HUES64 (cell line): ENCODE results near the gene TRMT61A.

ENCODE experiments used
- H3K27ac ChIP-seq: 2 replicates; pipeline ENCODE4 v1.7.0; 2013; ENCODE audit warnings: low read depth, low read length, inconsistent platforms
- H3K27me3 ChIP-seq: 2 replicates; pipeline ENCODE4 v1.6.1; 2013; ENCODE audit warnings: mild to moderate bottlenecking, low read length; ENCODE audit not compliant: insufficient read depth
- H3K36me3 ChIP-seq: 2 replicates; pipeline ENCODE4 v1.6.1; 2013; ENCODE audit warnings: mild to moderate bottlenecking, low read length; ENCODE audit not compliant: insufficient read depth
- H3K4me1 ChIP-seq: 2 replicates; pipeline ENCODE4 v1.6.1; 2013; ENCODE audit warnings: mild to moderate bottlenecking, low read length, moderate library complexity; ENCODE audit not compliant: insufficient read depth
- H3K4me3 ChIP-seq: 2 replicates; pipeline ENCODE4 v1.5.1; 2013; ENCODE audit warnings: mild to moderate bottlenecking, low read length, moderate library complexity
- H3K9ac ChIP-seq: 2 replicates; pipeline ENCODE4 v1.6.1; 2013; ENCODE audit warnings: mild to moderate bottlenecking, low read depth, low read length
- H3K9me3 ChIP-seq: 2 replicates; pipeline ENCODE4 v1.6.1; 2013; ENCODE audit warnings: low read depth, low read length; ENCODE audit not compliant: insufficient read depth
- WGBS: fragments of 150-250, 120-280 bp; methylation state at CpG from one replicate; pipeline ENCODE4 v1.1.7; 2013; ENCODE audit warnings: missing lambda C conversion rate; 5-methylcytosine and 5-hydroxymethylcytosine counted together

TRMT61A gene

GRCh38 chr14:103532216-103533136, 3.5 kb downstream of the TRMT61A start:
- H3K27ac ChIP-seq, result no peak overlapping the region
- H3K36me3 ChIP-seq, result peaks cover 22% of the 10 kb centered on the region; the same call in 1 of the 2 replicates
- H3K4me1 ChIP-seq, result peaks cover 2% of the 10 kb centered on the region; the same call in 1 of the 2 replicates
- no peaks in the 10 kb centered on the region for H3K27me3 ChIP-seq
- no peak overlapping the region for H3K4me3 ChIP-seq
- H3K9ac ChIP-seq, result no peak overlapping the region
- WGBS, result 95% methylated on average over 32 of the region's 32 CpGs
- no peaks in the 10 kb centered on the region for H3K9me3 ChIP-seq

GRCh38 chr14:103533137-103533998, 4.4 kb downstream of the TRMT61A start:
- Histone ChIP-seq H3K4me3 (no peak overlapping the region), H3K9me3 (no peaks in the 10 kb centered on the region), H3K27me3 (no peaks in the 10 kb centered on the region), H3K4me1 (peaks cover 2% of the 10 kb centered on the region; the same call in 1 of the 2 replicates), H3K27ac (no peak overlapping the region), H3K9ac (no peak overlapping the region), H3K36me3 (peaks cover 22% of the 10 kb centered on the region; the same call in 1 of the 2 replicates)
- 94% methylated on average over 23 of the region's 23 CpGs for WGBS

GRCh38 chr14:103533999-103534575, 5.1 kb downstream of the TRMT61A start:
- no peak overlapping the region for H3K9ac ChIP-seq
- H3K27ac ChIP-seq, result no peak overlapping the region
- no peaks in the 10 kb centered on the region for H3K27me3 ChIP-seq
- WGBS, result 95% methylated on average over 25 of the region's 25 CpGs
- peaks cover 22% of the 10 kb centered on the region; the same call in 1 of the 2 replicates for H3K36me3 ChIP-seq
- no peak overlapping the region for H3K4me3 ChIP-seq
- no peaks in the 10 kb centered on the region for H3K9me3 ChIP-seq
- peaks cover 2% of the 10 kb centered on the region; the same call in 1 of the 2 replicates for H3K4me1 ChIP-seq

- Histone ChIP-seq H3K4me3 (no peak overlapping the region), H3K27ac (no peak overlapping the region), H3K27me3 (no peaks in the 10 kb centered on the region), H3K4me1 (peaks cover 2% of the 10 kb centered on the region; the same call in 1 of the 2 replicates), H3K9ac (no peak overlapping the region), H3K36me3 (peaks cover 22% of the 10 kb centered on the region; the same call in 1 of the 2 replicates), H3K9me3 (no peaks in the 10 kb centered on the region)
- WGBS, result 95% methylated on average over 22 of the region's 22 CpGs
Measured at GRCh38 chr14:103534576-103535061, 5.6 kb downstream of the TRMT61A start.

GRCh38 chr14:103535081-103535890, 6.3 kb downstream of the TRMT61A start:
- H3K27ac ChIP-seq, result no peak overlapping the region
- H3K9me3 ChIP-seq, result no peaks in the 10 kb centered on the region
- H3K27me3 ChIP-seq, result no peaks in the 10 kb centered on the region
- 94% methylated on average over 21 of the region's 21 CpGs for WGBS
- H3K4me1 ChIP-seq, result no peaks in the 10 kb centered on the region
- H3K4me3 ChIP-seq, result no peak overlapping the region
- H3K9ac ChIP-seq, result no peak overlapping the region
- H3K36me3 ChIP-seq, result peaks cover 22% of the 10 kb centered on the region; the same call in 1 of the 2 replicates

GRCh38 chr14:103535891-103536565, 7.0 kb downstream of the TRMT61A start:
- H3K27ac ChIP-seq, result no peak overlapping the region
- 93% methylated on average over 11 of the region's 11 CpGs for WGBS
- H3K9me3 ChIP-seq, result no peaks in the 10 kb centered on the region
- H3K36me3 ChIP-seq, result peaks cover 22% of the 10 kb centered on the region; the same call in 1 of the 2 replicates
- no peaks in the 10 kb centered on the region for H3K27me3 ChIP-seq
- H3K4me3 ChIP-seq, result no peak overlapping the region
- no peak overlapping the region for H3K9ac ChIP-seq
- peaks cover 4% of the 10 kb centered on the region; the same call in 1 of the 2 replicates for H3K4me1 ChIP-seq

GRCh38 chr14:103536693-103537092, 7.7 kb downstream of the TRMT61A start:
- no peak overlapping the region for H3K4me3 ChIP-seq
- peaks cover 7% of the 10 kb centered on the region for H3K4me1 ChIP-seq
- WGBS, result 87% methylated on average over 9 of the region's 9 CpGs
- no peaks in the 10 kb centered on the region for H3K27me3 ChIP-seq
- peaks cover 22% of the 10 kb centered on the region; the same call in 1 of the 2 replicates for H3K36me3 ChIP-seq
- no peaks in the 10 kb centered on the region for H3K9me3 ChIP-seq
- no peak overlapping the region for H3K9ac ChIP-seq
- H3K27ac ChIP-seq, result no peak overlapping the region

- H3K9me3 ChIP-seq, result no peaks in the 10 kb centered on the region
- H3K27ac ChIP-seq, result no peak overlapping the region
Measured at GRCh38 chr14:103537175-103537990, 8.4 kb downstream of the TRMT61A start.

GRCh38 chr14:103538291-103539055, 9.5 kb downstream of the TRMT61A start:
- Histone ChIP-seq H3K9ac (no peak overlapping the region), H3K9me3 (no peaks in the 10 kb centered on the region), H3K4me1 (peaks cover 22% of the 10 kb centered on the region), H3K4me3 (no peak overlapping the region), H3K27me3 (no peaks in the 10 kb centered on the region), H3K27ac (no peak overlapping the region), H3K36me3 (peaks cover 13% of the 10 kb centered on the region; the same call in 1 of the 2 replicates)
- WGBS, result 79% methylated on average over 30 of the region's 30 CpGs

More at GRCh38 chr14:103537175-103537990, 8.4 kb downstream of the TRMT61A start:
- peaks cover 19% of the 10 kb centered on the region; the same call in 1 of the 2 replicates for H3K36me3 ChIP-seq
- 72% methylated on average over 18 of the region's 18 CpGs for WGBS
- H3K9ac ChIP-seq, result no peak overlapping the region
- H3K27me3 ChIP-seq, result no peaks in the 10 kb centered on the region
- H3K4me3 ChIP-seq, result no peak overlapping the region
- peaks cover 14% of the 10 kb centered on the region for H3K4me1 ChIP-seq
